Stimulated activated CD4-positive, alpha-beta T cell treated with anti-CD3 and anti-CD28 coated beads, Interleukin-2, amount 100 ng/mL, for 48 hours (primary cell): Measurements from ENCODE around the gene PAPLN.

Experiments
- DNase-seq, 2 donors: peaks; one replicate each; pipeline ENCODE4 v3.0.0-alpha.2; 2020

The PAPLN gene

GRCh38 chr14:73248108-73248868, 11.0 kb downstream of the PAPLN start:
- DNase-seq = no peak

- no peak for DNase-seq
These were observed 11.8 kb downstream of the PAPLN start for GRCh38 chr14:73249108-73249507.

GRCh38 chr14:73249564-73250316, 12.4 kb downstream of the PAPLN start:
- DNase-seq = no peak

GRCh38 chr14:73250317-73250713, 13.0 kb downstream of the PAPLN start:
- DNase-seq = no peak

GRCh38 chr14:73250781-73251500, 13.6 kb downstream of the PAPLN start:
- DNase-seq = no peak

GRCh38 chr14:73251516-73252215, 14.4 kb downstream of the PAPLN start:
- no peak for DNase-seq

GRCh38 chr14:73252491-73253322, 15.4 kb downstream of the PAPLN start:
- no peak for DNase-seq

GRCh38 chr14:73253323-73253610, 16.0 kb downstream of the PAPLN start:
- DNase-seq = no peak

- no peak for DNase-seq
These were observed 16.4 kb downstream of the PAPLN start for GRCh38 chr14:73253721-73254120.

GRCh38 chr14:73254247-73255004, 17.1 kb downstream of the PAPLN start:
- DNase-seq = no peak

GRCh38 chr14:73255005-73255400, 17.7 kb downstream of the PAPLN start:
- no peak for DNase-seq

- no peak for DNase-seq
These were observed 18.5 kb downstream of the PAPLN start for GRCh38 chr14:73255693-73256225.

- DNase-seq = no peak
These were observed 20.8 kb downstream of the PAPLN start for GRCh38 chr14:73258076-73258475.

GRCh38 chr14:73258845-73259611, 21.7 kb downstream of the PAPLN start:
- no peak for DNase-seq

- DNase-seq = no peak
These were observed 22.5 kb downstream of the PAPLN start for GRCh38 chr14:73259837-73260236.

- DNase-seq = no peak
These were observed 23.3 kb downstream of the PAPLN start for GRCh38 chr14:73260574-73260973.

- no peak for DNase-seq
These were observed 23.8 kb downstream of the PAPLN start for GRCh38 chr14:73261075-73261474.

- no peak for DNase-seq
These were observed 24.5 kb downstream of the PAPLN start for GRCh38 chr14:73261520-73262426.

GRCh38 chr14:73262427-73263183, 25.3 kb downstream of the PAPLN start:
- no peak for DNase-seq
